BE2C (cell line): ENCODE results near the gene ZNF793.

Source experiments
- DNase-seq: peaks from one replicate; pipeline ENCODE4 v3.0.0-alpha.2; 2020
- H3K27me3 ChIP-seq: fragments of 250-450 bp; sonication (Bioruptor Pico); 2 replicates; pipeline ENCODE4 v1.5.1; 2020; ENCODE audit warnings: mild to moderate bottlenecking
- H3K36me3 ChIP-seq: fragments of 250-450 bp; sonication (Bioruptor Pico); 2 replicates; pipeline ENCODE4 v1.5.1; 2020; ENCODE audit warnings: mild to moderate bottlenecking
- H3K4me1 ChIP-seq: fragments of 250-450 bp; sonication (Bioruptor Pico); 2 replicates; pipeline ENCODE4 v1.5.1; 2020
- H3K4me3 ChIP-seq: 2 replicates; pipeline ENCODE4 v1.5.1; 2011; ENCODE audit warnings: low read depth, low read length
- H3K9me3 ChIP-seq: fragments of 250-450 bp; sonication (Bioruptor Pico); 2 replicates; pipeline ENCODE4 v1.5.1; 2020
- TF ChIP-seq, protein P1 (sequence below): IDR thresholded peaks from 2 replicates; pipeline ENCODE4 v1.5.1; 2012; ENCODE audit warnings: mild to moderate bottlenecking, low read depth, low read length

ZNF793 gene

DNA sequence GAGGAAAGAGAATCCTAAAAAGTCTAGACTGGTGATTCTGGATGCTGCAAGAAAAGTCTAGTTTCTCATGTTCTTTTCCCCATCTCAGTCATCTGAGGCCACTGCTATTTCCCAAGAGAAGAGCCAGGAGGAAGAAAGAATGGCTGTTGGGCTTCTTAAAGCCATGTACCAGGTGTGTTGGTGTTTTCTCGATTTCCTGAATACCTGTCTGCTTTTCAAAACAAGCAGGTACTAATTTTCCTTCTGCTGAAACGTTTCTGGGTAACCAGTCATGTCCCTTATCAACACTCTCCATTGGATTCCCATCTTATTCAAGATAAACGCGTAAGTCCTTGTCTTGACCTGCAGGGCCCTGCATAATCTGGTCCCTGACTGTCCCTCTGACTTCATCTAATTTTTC, 36.5 kb upstream of the ZNF793 start:
- H3K4me3 ChIP-seq = peak overlapping the region; percentile 96
- TF ChIP-seq, protein P1, sequence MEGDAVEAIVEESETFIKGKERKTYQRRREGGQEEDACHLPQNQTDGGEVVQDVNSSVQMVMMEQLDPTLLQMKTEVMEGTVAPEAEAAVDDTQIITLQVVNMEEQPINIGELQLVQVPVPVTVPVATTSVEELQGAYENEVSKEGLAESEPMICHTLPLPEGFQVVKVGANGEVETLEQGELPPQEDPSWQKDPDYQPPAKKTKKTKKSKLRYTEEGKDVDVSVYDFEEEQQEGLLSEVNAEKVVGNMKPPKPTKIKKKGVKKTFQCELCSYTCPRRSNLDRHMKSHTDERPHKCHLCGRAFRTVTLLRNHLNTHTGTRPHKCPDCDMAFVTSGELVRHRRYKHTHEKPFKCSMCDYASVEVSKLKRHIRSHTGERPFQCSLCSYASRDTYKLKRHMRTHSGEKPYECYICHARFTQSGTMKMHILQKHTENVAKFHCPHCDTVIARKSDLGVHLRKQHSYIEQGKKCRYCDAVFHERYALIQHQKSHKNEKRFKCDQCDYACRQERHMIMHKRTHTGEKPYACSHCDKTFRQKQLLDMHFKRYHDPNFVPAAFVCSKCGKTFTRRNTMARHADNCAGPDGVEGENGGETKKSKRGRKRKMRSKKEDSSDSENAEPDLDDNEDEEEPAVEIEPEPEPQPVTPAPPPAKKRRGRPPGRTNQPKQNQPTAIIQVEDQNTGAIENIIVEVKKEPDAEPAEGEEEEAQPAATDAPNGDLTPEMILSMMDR = no peak
- H3K27me3 ChIP-seq = no peaks in the 10 kb centered on the region
- no peak for DNase-seq
- H3K9me3 ChIP-seq = 0 out of 2 replicates have a peak, but pooled peaks cover 3% of the 10 kb centered on the region
- no peaks in the 10 kb centered on the region for H3K4me1 ChIP-seq
- peaks cover 3% of the 10 kb centered on the region; the same call in 1 of the 2 replicates for H3K36me3 ChIP-seq

DNA sequence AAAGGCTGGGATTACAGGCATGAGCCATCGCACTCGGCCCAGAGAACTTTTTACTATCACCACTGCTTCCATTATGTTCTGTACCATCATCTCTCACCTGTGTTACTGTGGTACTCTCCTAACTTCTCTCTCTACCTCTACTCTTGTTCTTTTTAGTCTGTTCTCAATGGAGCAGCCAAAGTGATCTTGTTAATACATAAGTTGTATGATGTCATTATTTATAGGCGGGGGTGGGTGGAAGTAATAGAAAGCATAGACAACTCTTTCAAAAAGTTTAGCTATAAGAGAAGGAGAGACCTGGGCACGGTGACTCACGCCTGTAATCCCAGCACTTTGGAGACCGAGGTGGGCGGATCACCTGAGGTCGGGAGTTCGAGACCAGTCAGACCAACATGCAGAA, 34.6 kb upstream of the ZNF793 start:
- no peak for DNase-seq
- H3K27me3 ChIP-seq = no peaks in the 10 kb centered on the region
- H3K9me3 ChIP-seq = 0 out of 2 replicates have a peak, but pooled peaks cover 3% of the 10 kb centered on the region
- no peak overlapping the region for H3K4me3 ChIP-seq
- H3K4me1 ChIP-seq = no peaks in the 10 kb centered on the region
- H3K36me3 ChIP-seq = peaks cover 9% of the 10 kb centered on the region
- TF ChIP-seq, protein P1 = no peak

DNA sequence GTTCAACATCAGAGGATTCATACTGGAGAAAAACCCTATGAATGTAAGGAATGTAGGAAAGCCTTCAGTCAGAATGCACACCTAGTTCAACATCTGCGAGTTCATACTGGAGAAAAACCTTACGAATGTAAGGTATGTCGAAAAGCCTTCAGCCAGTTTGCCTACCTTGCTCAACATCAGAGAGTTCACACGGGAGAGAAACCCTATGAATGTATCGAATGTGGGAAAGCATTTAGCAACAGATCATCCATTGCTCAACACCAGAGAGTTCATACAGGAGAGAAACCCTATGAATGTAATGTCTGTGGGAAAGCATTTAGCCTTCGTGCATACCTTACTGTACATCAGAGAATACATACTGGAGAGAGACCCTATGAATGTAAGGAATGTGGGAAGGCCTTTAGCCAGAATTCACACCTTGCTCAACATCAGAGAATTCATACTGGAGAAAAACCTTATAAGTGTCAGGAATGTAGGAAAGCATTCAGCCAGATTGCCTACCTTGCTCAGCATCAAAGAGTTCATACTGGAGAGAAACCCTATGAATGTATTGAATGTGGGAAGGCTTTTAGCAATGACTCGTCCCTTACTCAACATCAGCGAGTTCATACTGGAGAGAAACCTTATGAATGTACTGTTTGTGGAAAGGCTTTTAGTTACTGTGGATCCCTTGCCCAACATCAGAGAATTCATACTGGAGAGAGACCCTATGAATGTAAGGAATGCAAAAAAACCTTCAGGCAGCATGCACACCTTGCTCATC, 22.2 kb upstream of the ZNF793 start:
- peaks cover 15% of the 10 kb centered on the region for H3K9me3 ChIP-seq

DNA sequence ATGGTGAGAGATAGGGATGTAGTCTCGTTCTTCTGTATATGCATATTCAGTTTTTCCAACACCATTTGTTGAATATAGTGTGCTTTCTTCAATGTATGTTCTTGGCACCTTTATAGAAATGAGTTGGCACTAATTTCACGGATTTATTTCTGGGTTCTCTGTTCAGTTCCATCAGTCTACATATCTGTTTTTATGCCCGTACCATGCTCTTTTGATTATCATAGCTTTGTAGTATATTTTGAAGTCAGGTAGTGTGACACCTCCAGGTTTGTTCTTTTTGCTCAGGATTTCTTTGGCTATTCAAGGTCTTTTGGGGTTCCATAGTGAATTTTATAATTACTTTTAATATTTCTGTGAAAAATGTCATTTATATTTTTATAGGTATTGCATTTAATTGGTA, 14.5 kb upstream of the ZNF793 start:
- Histone ChIP-seq H3K36me3 (no peaks in the 10 kb centered on the region), H3K4me3 (no peak overlapping the region), H3K27me3 (no peaks in the 10 kb centered on the region), H3K4me1 (no peaks in the 10 kb centered on the region), H3K9me3 (no peaks in the 10 kb centered on the region; the same call in 1 of the 2 replicates)
- no peak for DNase-seq
- TF ChIP-seq, protein P1 = no peak

More for the DNA sequence above, 22.2 kb upstream of the ZNF793 start:
- peaks cover 15% of the 10 kb centered on the region for H3K36me3 ChIP-seq
- TF ChIP-seq, protein P1 = no peak
- no peak overlapping the region for H3K4me3 ChIP-seq
- no peak for DNase-seq
- H3K27me3 ChIP-seq = no peaks in the 10 kb centered on the region
- H3K4me1 ChIP-seq = no peaks in the 10 kb centered on the region

DNA sequence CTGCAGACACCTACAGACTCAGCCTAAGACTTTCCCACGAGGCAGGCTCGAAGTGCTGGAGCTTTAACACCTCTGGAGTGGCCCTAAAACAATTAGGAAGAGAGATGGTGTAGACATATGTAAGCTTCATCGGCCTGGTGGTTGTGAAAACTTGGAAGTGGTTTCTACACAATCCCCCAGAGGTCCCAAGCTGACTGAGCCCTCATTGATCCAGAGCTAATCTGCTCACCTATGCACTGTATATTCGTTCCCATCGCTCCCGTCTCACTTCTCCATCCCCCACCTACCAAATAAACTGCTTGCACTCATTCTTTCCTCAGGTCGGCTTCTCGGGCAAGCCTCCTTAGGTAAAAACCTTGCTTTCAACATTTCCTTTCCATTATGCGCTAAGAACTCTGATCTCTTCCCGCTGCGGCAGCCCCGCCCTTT, 767 bp upstream of the ZNF793 start:
- TF ChIP-seq, protein P1 = no peak
- no peak for DNase-seq
- Histone ChIP-seq H3K4me3 (peak overlapping the region; percentile 87), H3K27me3 (peaks cover 4% of the 10 kb centered on the region; the same call in 1 of the 2 replicates), H3K9me3 (peaks cover 5% of the 10 kb centered on the region; the same call in 1 of the 2 replicates), H3K4me1 (no peaks in the 10 kb centered on the region), H3K36me3 (no peaks in the 10 kb centered on the region)

DNA sequence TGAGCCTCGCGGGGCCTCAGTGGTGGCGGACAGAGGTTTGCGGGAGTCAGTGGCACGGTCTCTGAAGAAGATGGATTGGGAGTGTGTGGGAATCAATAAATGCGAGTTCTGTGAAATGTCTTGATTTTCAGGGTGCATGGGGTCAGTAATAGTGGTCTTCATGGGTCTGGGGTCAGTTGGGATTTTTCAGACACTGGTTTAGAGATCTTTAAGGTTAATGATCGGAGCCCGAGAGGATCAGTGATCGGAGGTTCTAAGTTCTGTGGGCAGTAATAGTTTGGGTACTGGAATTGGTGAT, 377 bp downstream of the ZNF793 start:
- Histone ChIP-seq H3K27me3 (peaks cover 4% of the 10 kb centered on the region; the same call in 1 of the 2 replicates), H3K36me3 (no peaks in the 10 kb centered on the region), H3K9me3 (peaks cover 5% of the 10 kb centered on the region; the same call in 1 of the 2 replicates), H3K4me1 (no peaks in the 10 kb centered on the region), H3K4me3 (peak overlapping the region; percentile 87)
- no peak for DNase-seq
- TF ChIP-seq, protein P1 = no peak
